K562 (cell line): ENCODE results near the gene H3-3A. TPM values are rescaled to one million over a fixed set of nuclear protein-coding genes. Genes with fewer than 3 reads are reported as not detected.
A peak's percentile ranks its signal among the peaks of the same experiment; 100 is the strongest.

Experiments used
- FOXA1 ChIP-seq: fragments of 450-650 bp; IDR thresholded peaks from 2 replicates; pipeline ENCODE4 v1.6.1; 2016; ENCODE audit warnings: mild to moderate bottlenecking, borderline replicate concordance
- HDAC3 ChIP-seq: fragments of 450-650 bp; IDR thresholded peaks from 2 replicates; pipeline ENCODE4 v1.6.1; 2018; ENCODE audit warnings: borderline replicate concordance, mild to moderate bottlenecking, moderate library complexity; ENCODE audit not compliant: partially characterized antibody
- HDAC6 ChIP-seq: IDR thresholded peaks from 2 replicates; pipeline ENCODE4 v1.6.1; 2012; ENCODE audit warnings: low read depth, mild to moderate bottlenecking, control low read depth, inconsistent platforms, low read length, moderate library complexity
- HNRNPH1 ChIP-seq: fragments of 200-400 bp; formaldehyde crosslinking; optimal IDR thresholded peaks from 2 replicates; pipeline ENCODE3; 2017; ENCODE audit warnings: low read depth, mild to moderate bottlenecking, low read length, moderate library complexity
- KLF6 ChIP-seq: fragments of 250-450 bp; sonication (Bioruptor Pico); IDR thresholded peaks from 2 replicates; pipeline ENCODE4 v1.4.0; 2020; ENCODE audit warnings: mild to moderate bottlenecking, moderate library complexity, borderline replicate concordance
- MCM2 ChIP-seq: fragments of 450-650 bp; IDR thresholded peaks from 2 replicates; pipeline ENCODE4 v1.6.1; 2017; ENCODE audit warnings: low read depth, mild to moderate bottlenecking
- POLR2G ChIP-seq: fragments of 200-400 bp; formaldehyde crosslinking; IDR thresholded peaks from 2 replicates; pipeline ENCODE4 v1.6.1; 2017; ENCODE audit warnings: low read depth, mild to moderate bottlenecking, antibody characterized with exemption, low read length, moderate library complexity
- RFX1 ChIP-seq: fragments of 450-650 bp; IDR thresholded peaks from 2 replicates; pipeline ENCODE4 v1.6.1; 2016; ENCODE audit warnings: mild to moderate bottlenecking, moderate library complexity
- ZNF175 ChIP-seq: fragments of 200-800 bp; sonication (Bioruptor generic); IDR thresholded peaks from 2 replicates; pipeline ENCODE4 v1.6.1; 2016; ENCODE audit warnings: low read depth, mild to moderate bottlenecking, missing genetic modification characterization, missing compliant biosample characterization
- ZNF197 ChIP-seq: fragments of 200-800 bp; sonication (Bioruptor generic); IDR thresholded peaks from 2 replicates; pipeline ENCODE4 v1.6.1; 2016; ENCODE audit warnings: low read depth, missing genetic modification characterization, missing compliant biosample characterization
- ZZZ3 ChIP-seq: fragments of 450-650 bp; IDR thresholded peaks from 2 replicates; pipeline ENCODE4 v1.6.1; 2016; ENCODE audit warnings: antibody characterized with exemption, mild to moderate bottlenecking, moderate library complexity
- polyA plus RNA-seq, 8 experiments: library from polyadenylated mRNA; depleted of rRNA in 4 of 8; stranded (reverse) in 5 of 8; unstranded in 3 of 8; fragments of >200 nt; fragmentation: Nextera tagmentation in 2 of 8; fragmentation: Illumina TruSeq in 1 of 8; extraction: Ambion mirVana in 2 of 8; extraction: Trizol in 1 of 8; gene quantifications; 2 replicates each; pipeline versions ENCODE4 v1.2.1 to v1.2.3, GENCODE V29; 2011 to 2014; ENCODE audit warnings: inconsistent platforms in 1 of 8, missing spikeins in 1 of 8
- total RNA-seq, 7 experiments: library from RNA; depleted of rRNA in 6 of 7; stranded (reverse); fragments of >200 nt in 6 of 7; fragmentation: Illumina TruSeq in 2 of 7; extraction: Trizol in 2 of 7; gene quantifications; 2 replicates each; pipeline versions ENCODE4 v1.2.1 to v1.2.3, GENCODE V29; 2011 to 2021; ENCODE audit warnings: low replicate concordance in 1 of 7
- TF ChIP-seq, protein P1 (sequence below): IDR thresholded peaks from 3 replicates; pipeline ENCODE4 v1.6.1; 2011; ENCODE audit warnings: borderline replicate concordance, mild to moderate bottlenecking; ENCODE audit not compliant: insufficient read length, insufficient read depth
- TF ChIP-seq, protein P2 (sequence below): fragments of 200-800 bp; sonication (Bioruptor generic); IDR thresholded peaks from 2 replicates; pipeline ENCODE4 v1.6.1; 2017; ENCODE audit warnings: missing genetic modification characterization, missing compliant biosample characterization
- TF ChIP-seq, protein P3 (sequence below): fragments of 250-450 bp; sonication (Bioruptor Pico); IDR thresholded peaks from 2 replicates; pipeline ENCODE4 v1.8.0; 2021; ENCODE audit warnings: moderate library complexity, mild to moderate bottlenecking, inconsistent platforms
- TF ChIP-seq, protein P4 (sequence below): fragments of 250-450 bp; sonication (Bioruptor Pico); IDR thresholded peaks from 2 replicates; pipeline ENCODE4 v1.8.0; 2021; ENCODE audit warnings: moderate library complexity, mild to moderate bottlenecking, inconsistent platforms
- TF ChIP-seq, protein P5 (sequence below): IDR thresholded peaks from 2 replicates; pipeline ENCODE4 v1.6.1; 2012; ENCODE audit warnings: low read depth, low read length, improper control_type of control experiment, borderline replicate concordance
- TF ChIP-seq, protein P6 (sequence below): sonication (generic); formaldehyde crosslinking; IDR thresholded peaks from 2 replicates; pipeline ENCODE4 v1.8.0; 2023; ENCODE audit warnings: mild to moderate bottlenecking, missing genetic modification reagents

The H3-3A gene
- total and polyA plus RNA-seq, 9 of the 15 experiments (the other 6 are each of a cell fraction or from before 2014, with no cell fraction given): 426 to 1,083 (median 591) TPM

DNA sequence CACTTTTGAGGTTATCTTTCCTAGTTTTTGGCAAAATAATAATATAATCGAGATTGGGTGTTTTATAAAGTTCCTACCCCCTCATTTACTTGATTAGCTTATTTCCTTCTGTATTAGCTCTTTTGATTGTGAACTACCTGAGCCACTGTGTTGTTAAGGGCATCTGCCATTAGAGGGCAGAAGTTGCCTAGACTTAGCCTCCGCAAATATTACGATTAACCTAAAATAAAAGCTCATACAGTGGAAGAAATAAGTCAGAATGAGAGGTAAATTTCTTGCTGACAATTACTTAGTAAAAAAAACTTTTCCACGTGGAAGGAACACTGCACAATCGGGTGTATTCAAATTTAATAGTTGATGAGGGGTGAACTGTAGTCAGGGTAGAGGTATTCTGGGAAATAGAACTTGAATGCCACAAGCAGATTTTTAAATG is 2.3 kb downstream of the H3-3A start (continued):
- TF ChIP-seq ZNF197 (CRISPR knock-in tag) (no peak), ZNF175 (CRISPR knock-in tag) (no peak), ZZZ3 (0 out of 2 replicates have a peak, but pooled peaks have one; percentile 9), MCM2 (no peak), FOXA1 (no peak), KLF6 (CRISPR knock-in tag) (no peak), POLR2G (no peak), RFX1 (0 out of 2 replicates have a peak, but pooled peaks have one; percentile 23), HDAC3 (peak; percentile 7), HNRNPH1 (no peak), HDAC6 (no peak)
- TF ChIP-seq, protein P1, sequence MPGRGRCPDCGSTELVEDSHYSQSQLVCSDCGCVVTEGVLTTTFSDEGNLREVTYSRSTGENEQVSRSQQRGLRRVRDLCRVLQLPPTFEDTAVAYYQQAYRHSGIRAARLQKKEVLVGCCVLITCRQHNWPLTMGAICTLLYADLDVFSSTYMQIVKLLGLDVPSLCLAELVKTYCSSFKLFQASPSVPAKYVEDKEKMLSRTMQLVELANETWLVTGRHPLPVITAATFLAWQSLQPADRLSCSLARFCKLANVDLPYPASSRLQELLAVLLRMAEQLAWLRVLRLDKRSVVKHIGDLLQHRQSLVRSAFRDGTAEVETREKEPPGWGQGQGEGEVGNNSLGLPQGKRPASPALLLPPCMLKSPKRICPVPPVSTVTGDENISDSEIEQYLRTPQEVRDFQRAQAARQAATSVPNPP: no peak
- TF ChIP-seq, protein P2, sequence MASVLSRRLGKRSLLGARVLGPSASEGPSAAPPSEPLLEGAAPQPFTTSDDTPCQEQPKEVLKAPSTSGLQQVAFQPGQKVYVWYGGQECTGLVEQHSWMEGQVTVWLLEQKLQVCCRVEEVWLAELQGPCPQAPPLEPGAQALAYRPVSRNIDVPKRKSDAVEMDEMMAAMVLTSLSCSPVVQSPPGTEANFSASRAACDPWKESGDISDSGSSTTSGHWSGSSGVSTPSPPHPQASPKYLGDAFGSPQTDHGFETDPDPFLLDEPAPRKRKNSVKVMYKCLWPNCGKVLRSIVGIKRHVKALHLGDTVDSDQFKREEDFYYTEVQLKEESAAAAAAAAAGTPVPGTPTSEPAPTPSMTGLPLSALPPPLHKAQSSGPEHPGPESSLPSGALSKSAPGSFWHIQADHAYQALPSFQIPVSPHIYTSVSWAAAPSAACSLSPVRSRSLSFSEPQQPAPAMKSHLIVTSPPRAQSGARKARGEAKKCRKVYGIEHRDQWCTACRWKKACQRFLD: no peak
- TF ChIP-seq, protein P3, sequence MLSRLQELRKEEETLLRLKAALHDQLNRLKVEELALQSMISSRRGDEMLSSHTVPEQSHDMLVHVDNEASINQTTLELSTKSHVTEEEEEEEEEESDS (CRISPR knock-in tag): no peak
- TF ChIP-seq, protein P4, sequence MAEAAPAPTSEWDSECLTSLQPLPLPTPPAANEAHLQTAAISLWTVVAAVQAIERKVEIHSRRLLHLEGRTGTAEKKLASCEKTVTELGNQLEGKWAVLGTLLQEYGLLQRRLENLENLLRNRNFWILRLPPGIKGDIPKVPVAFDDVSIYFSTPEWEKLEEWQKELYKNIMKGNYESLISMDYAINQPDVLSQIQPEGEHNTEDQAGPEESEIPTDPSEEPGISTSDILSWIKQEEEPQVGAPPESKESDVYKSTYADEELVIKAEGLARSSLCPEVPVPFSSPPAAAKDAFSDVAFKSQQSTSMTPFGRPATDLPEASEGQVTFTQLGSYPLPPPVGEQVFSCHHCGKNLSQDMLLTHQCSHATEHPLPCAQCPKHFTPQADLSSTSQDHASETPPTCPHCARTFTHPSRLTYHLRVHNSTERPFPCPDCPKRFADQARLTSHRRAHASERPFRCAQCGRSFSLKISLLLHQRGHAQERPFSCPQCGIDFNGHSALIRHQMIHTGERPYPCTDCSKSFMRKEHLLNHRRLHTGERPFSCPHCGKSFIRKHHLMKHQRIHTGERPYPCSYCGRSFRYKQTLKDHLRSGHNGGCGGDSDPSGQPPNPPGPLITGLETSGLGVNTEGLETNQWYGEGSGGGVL (CRISPR knock-in tag): no peak
- TF ChIP-seq, protein P5, sequence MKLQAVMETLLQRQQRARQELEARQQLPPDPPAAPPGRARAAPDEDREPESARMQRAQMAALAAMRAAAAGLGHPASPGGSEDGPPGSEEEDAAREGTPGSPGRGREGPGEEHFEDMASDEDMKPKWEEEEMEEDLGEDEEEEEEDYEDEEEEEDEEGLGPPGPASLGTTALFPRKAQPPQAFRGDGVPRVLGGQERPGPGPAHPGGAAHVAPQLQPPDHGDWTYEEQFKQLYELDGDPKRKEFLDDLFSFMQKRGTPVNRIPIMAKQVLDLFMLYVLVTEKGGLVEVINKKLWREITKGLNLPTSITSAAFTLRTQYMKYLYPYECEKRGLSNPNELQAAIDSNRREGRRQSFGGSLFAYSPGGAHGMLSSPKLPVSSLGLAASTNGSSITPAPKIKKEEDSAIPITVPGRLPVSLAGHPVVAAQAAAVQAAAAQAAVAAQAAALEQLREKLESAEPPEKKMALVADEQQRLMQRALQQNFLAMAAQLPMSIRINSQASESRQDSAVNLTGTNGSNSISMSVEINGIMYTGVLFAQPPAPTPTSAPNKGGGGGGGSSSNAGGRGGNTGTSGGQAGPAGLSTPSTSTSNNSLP: 0 out of 2 replicates have a peak, but pooled peaks have one; percentile 44
- TF ChIP-seq, protein P6, sequence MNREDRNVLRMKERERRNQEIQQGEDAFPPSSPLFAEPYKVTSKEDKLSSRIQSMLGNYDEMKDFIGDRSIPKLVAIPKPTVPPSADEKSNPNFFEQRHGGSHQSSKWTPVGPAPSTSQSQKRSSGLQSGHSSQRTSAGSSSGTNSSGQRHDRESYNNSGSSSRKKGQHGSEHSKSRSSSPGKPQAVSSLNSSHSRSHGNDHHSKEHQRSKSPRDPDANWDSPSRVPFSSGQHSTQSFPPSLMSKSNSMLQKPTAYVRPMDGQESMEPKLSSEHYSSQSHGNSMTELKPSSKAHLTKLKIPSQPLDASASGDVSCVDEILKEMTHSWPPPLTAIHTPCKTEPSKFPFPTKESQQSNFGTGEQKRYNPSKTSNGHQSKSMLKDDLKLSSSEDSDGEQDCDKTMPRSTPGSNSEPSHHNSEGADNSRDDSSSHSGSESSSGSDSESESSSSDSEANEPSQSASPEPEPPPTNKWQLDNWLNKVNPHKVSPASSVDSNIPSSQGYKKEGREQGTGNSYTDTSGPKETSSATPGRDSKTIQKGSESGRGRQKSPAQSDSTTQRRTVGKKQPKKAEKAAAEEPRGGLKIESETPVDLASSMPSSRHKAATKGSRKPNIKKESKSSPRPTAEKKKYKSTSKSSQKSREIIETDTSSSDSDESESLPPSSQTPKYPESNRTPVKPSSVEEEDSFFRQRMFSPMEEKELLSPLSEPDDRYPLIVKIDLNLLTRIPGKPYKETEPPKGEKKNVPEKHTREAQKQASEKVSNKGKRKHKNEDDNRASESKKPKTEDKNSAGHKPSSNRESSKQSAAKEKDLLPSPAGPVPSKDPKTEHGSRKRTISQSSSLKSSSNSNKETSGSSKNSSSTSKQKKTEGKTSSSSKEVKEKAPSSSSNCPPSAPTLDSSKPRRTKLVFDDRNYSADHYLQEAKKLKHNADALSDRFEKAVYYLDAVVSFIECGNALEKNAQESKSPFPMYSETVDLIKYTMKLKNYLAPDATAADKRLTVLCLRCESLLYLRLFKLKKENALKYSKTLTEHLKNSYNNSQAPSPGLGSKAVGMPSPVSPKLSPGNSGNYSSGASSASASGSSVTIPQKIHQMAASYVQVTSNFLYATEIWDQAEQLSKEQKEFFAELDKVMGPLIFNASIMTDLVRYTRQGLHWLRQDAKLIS (CRISPR knock-in tag): 0 out of 2 replicates have a peak, but pooled peaks have one; percentile 17
